Stomach (tissue), 4 donors: Measurements from ENCODE around the gene FURIN.

ENCODE experiments used
- EP300 ChIP-seq: sonication (generic); formaldehyde crosslinking; IDR thresholded peaks from one replicate; pipeline ENCODE4 v1.6.1; 2017; ENCODE audit warnings: antibody characterized with exemption
- POLR2A ChIP-seq, 4 donors: fragments of 450-650 bp; IDR thresholded peaks; one replicate each; pipeline ENCODE4 v1.6.1; 2016; ENCODE audit warnings: antibody characterized with exemption in 4 of 4, control low read depth in 2 of 4, mild to moderate bottlenecking in 1 of 4, moderate library complexity in 1 of 4
- POLR2AphosphoS5 ChIP-seq, 3 donors: sonication (generic); formaldehyde crosslinking; IDR thresholded peaks; one replicate each; pipeline ENCODE4 v1.6.1; 2016; ENCODE audit warnings: antibody characterized with exemption in 3 of 3
- TF ChIP-seq, protein P1 (sequence below), 7 experiments: fragments of 450-650 bp in 4 of 7; fragments of 200-600 bp in 3 of 7; sonication (generic) in 3 of 7; IDR thresholded peaks; one replicate each; pipeline ENCODE4 v1.5.1; 2016 to 2019; ENCODE audit warnings: antibody characterized with exemption in 7 of 7, control low read depth in 2 of 7, mild to moderate bottlenecking in 1 of 7

DNA sequence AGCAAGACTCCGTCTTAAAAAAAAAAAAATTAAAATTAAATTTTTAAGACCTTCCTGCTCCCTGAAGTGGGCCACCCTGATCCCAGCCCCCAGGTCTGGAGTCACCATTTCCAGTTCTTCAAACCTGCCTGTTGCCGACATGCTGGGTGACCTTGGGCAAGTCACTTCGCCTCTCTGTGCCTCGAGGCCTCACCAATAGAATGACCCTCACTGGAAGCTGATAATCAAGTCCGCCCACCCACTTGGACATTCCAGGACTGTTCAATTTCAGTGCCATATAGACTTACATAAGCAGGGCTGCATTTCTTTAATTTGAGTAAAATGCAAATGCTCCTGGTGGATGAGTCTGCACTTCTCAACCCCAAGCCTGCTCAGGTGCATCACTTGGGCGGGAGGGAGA, 39.3 kb upstream of the FURIN start:
- TF ChIP-seq POLR2A (IDR thresholded peaks at IDR 0.05) (no peak), EP300 (no peak), POLR2AphosphoS5 (IDR thresholded peaks at IDR 0.05) (no peak)
- TF ChIP-seq, protein P1, sequence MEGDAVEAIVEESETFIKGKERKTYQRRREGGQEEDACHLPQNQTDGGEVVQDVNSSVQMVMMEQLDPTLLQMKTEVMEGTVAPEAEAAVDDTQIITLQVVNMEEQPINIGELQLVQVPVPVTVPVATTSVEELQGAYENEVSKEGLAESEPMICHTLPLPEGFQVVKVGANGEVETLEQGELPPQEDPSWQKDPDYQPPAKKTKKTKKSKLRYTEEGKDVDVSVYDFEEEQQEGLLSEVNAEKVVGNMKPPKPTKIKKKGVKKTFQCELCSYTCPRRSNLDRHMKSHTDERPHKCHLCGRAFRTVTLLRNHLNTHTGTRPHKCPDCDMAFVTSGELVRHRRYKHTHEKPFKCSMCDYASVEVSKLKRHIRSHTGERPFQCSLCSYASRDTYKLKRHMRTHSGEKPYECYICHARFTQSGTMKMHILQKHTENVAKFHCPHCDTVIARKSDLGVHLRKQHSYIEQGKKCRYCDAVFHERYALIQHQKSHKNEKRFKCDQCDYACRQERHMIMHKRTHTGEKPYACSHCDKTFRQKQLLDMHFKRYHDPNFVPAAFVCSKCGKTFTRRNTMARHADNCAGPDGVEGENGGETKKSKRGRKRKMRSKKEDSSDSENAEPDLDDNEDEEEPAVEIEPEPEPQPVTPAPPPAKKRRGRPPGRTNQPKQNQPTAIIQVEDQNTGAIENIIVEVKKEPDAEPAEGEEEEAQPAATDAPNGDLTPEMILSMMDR (IDR thresholded peaks at IDR 0.05), result no peak
